Sigmoid colon (tissue), 7 donors: Measurements from ENCODE around the gene TXNDC16. TPM values are rescaled to one million over a fixed set of nuclear protein-coding genes. Genes with fewer than 3 reads are reported as not detected.

Experiments
- DNase-seq: peaks from one replicate; pipeline ENCODE4 v3.0.0-alpha.2; 2019
- H3K27ac ChIP-seq, 4 donors: fragments of 200-600 bp; sonication (generic); one replicate each; pipeline ENCODE4 v1.5.1; 2016 to 2019; ENCODE audit warnings: mild to moderate bottlenecking in 1 of 4
- H3K27me3 ChIP-seq, 3 donors: fragments of 200-600 bp; sonication (generic); one replicate each; pipeline ENCODE4 v1.5.1; 2019; ENCODE audit warnings: mild to moderate bottlenecking in 1 of 3
- H3K36me3 ChIP-seq, 4 donors: fragments of 200-600 bp; sonication (generic); one replicate each; pipeline ENCODE4 v1.5.1; 2016 to 2019
- H3K4me1 ChIP-seq, 4 donors: fragments of 200-600 bp; sonication (generic); one replicate each; pipeline ENCODE4 v1.5.1; 2017 to 2019
- H3K4me3 ChIP-seq, 4 donors: fragments of 200-600 bp; sonication (generic); one replicate each; pipeline ENCODE4 v1.5.1; 2017 to 2019; ENCODE audit warnings: mild to moderate bottlenecking in 2 of 4, moderate library complexity in 1 of 4
- H3K9me3 ChIP-seq, 4 donors: fragments of 200-600 bp in 3 of 4; sonication (generic) in 3 of 4; one replicate each; pipeline versions ENCODE4 v1.5.1 to v1.6.1; 2013 to 2019
- CTCF ChIP-seq, 4 experiments: fragments of 450-650 bp in 3 of 4; fragments of 200-600 bp in 1 of 4; IDR thresholded peaks; one replicate each; pipeline ENCODE4 v1.5.1; 2016 to 2019; ENCODE audit warnings: antibody characterized with exemption in 4 of 4, mild to moderate bottlenecking in 3 of 4, moderate library complexity in 2 of 4
- EP300 ChIP-seq, 4 donors: sonication (generic); formaldehyde crosslinking; IDR thresholded peaks; one replicate each; pipeline ENCODE4 v1.6.1; 2017; ENCODE audit warnings: antibody characterized with exemption in 4 of 4
- POLR2A ChIP-seq, 2 donors: fragments of 450-650 bp; IDR thresholded peaks; one replicate each; pipeline ENCODE4 v1.6.1; 2016; ENCODE audit warnings: antibody characterized with exemption in 2 of 2, mild to moderate bottlenecking in 2 of 2, moderate library complexity in 2 of 2
- POLR2AphosphoS5 ChIP-seq, 4 donors: sonication (generic); formaldehyde crosslinking; IDR thresholded peaks; one replicate each; pipeline ENCODE4 v1.6.1; 2017; ENCODE audit warnings: antibody characterized with exemption in 4 of 4
- WGBS, 2 donors: extraction: QIAGEN DNeasy Blood & Tissue Kit; methylation state at CpG; one replicate each; pipeline ENCODE4 v1.1.7; 2013; 5-methylcytosine and 5-hydroxymethylcytosine counted together
- intact Hi-C: fragments of 100-400 bp; cut with DNase I; formaldehyde crosslinking; loops from one replicate; pipeline ENCODE4 v1.15.1; 2023
- polyA plus RNA-seq, 3 donors: library from polyadenylated mRNA; stranded (reverse); fragments of 200-250 nt; gene quantifications; one replicate each; pipeline ENCODE4 v1.2.3, GENCODE V29; 2013
- total RNA-seq, 4 donors: library from RNA; depleted of rRNA; stranded (reverse); fragments of >200 nt; gene quantifications; one replicate each; pipeline ENCODE4 v1.1.0, GENCODE V29; 2016
- donor health status: healthy with polysubstance abuse.
- donor health status: Bipolar disorder and iron deficiency.
- donor health status: healthy.

Gene TXNDC16
- total and polyA plus RNA-seq, 7 donors, result 1.2 to 14.3 (median 10.5) TPM

GRCh38 chr14:52458721-52459085 lies 93.6 kb downstream of the TXNDC16 start:
- TF ChIP-seq EP300 (IDR thresholded peaks at IDR 0.05), result no peak
- no peak for TF ChIP-seq CTCF (IDR thresholded peaks at IDR 0.05)
- no peak for TF ChIP-seq POLR2AphosphoS5 (IDR thresholded peaks at IDR 0.05)
- no peak for TF ChIP-seq POLR2A (IDR thresholded peaks at IDR 0.05)
- Histone ChIP-seq H3K36me3 (peaks cover 0 to 22% (median 2%) of the 10 kb centered on the region in 4 donors), H3K9me3 (peaks cover 0 to 3% (median 0%) of the 10 kb centered on the region in 4 donors), H3K27ac (no peak overlapping the region), H3K4me1 (peaks cover 0 to 13% (median 7%) of the 10 kb centered on the region in 4 donors), H3K27me3 (no peaks in the 10 kb centered on the region), H3K4me3 (no peak overlapping the region)
- intact Hi-C loops, result no loop called here
- DNase-seq, result no peak
- WGBS, 2 donors, result 51 to 94% methylated on average over 1 of the region's 1 CpG

GRCh38 chr14:52457411-52457810 lies 94.9 kb downstream of the TXNDC16 start:
- peaks cover 0 to 13% (median 7%) of the 10 kb centered on the region in 4 donors for H3K4me1 ChIP-seq
- H3K4me3 ChIP-seq, result no peak overlapping the region
- H3K36me3 ChIP-seq, result peaks cover 0 to 19% (median 1%) of the 10 kb centered on the region in 4 donors
- H3K27me3 ChIP-seq, result no peaks in the 10 kb centered on the region
- intact Hi-C loops, result no loop called here
- TF ChIP-seq POLR2AphosphoS5 (IDR thresholded peaks at IDR 0.05) (no peak), CTCF (IDR thresholded peaks at IDR 0.05) (no peak), EP300 (IDR thresholded peaks at IDR 0.05) (no peak), POLR2A (IDR thresholded peaks at IDR 0.05) (no peak)
- H3K9me3 ChIP-seq, result peaks cover 0 to 3% (median 0%) of the 10 kb centered on the region in 4 donors
- no peak overlapping the region for H3K27ac ChIP-seq
- DNase-seq, result no peak

GRCh38 chr14:52455291-52456088 lies 96.8 kb downstream of the TXNDC16 start:
- Histone ChIP-seq H3K9me3 (no peaks in the 10 kb centered on the region), H3K4me3 (no peak overlapping the region), H3K27ac (no peak overlapping the region), H3K36me3 (peaks cover 0 to 9% (median 0%) of the 10 kb centered on the region in 4 donors), H3K4me1 (peaks cover 0 to 13% (median 7%) of the 10 kb centered on the region in 4 donors), H3K27me3 (no peaks in the 10 kb centered on the region)
- 91 to 92% methylated on average over 3 of the region's 3 CpGs for WGBS, 2 donors
- TF ChIP-seq POLR2AphosphoS5 (IDR thresholded peaks at IDR 0.05), result peak in 3 of 4 donors; percentile 28 to 48 (median 35)
- no peak for TF ChIP-seq POLR2A (IDR thresholded peaks at IDR 0.05)
- no peak for TF ChIP-seq EP300 (IDR thresholded peaks at IDR 0.05)
- intact Hi-C loops, result no loop called here
- no peak for DNase-seq

- H3K4me1 ChIP-seq, result no peaks in the 10 kb centered on the region
- intact Hi-C loops, result no loop called here
- H3K4me3 ChIP-seq, result no peak overlapping the region
- no peak overlapping the region for H3K27ac ChIP-seq
- TF ChIP-seq CTCF (IDR thresholded peaks at IDR 0.05) (no peak), POLR2A (IDR thresholded peaks at IDR 0.05) (no peak), POLR2AphosphoS5 (IDR thresholded peaks at IDR 0.05) (no peak), EP300 (IDR thresholded peaks at IDR 0.05) (no peak)
- H3K27me3 ChIP-seq, result no peaks in the 10 kb centered on the region
- peaks cover 0 to 6% (median 0%) of the 10 kb centered on the region in 4 donors for H3K36me3 ChIP-seq
- no peak for DNase-seq
- WGBS, 2 donors, result 94% methylated on average over 3 of the region's 3 CpGs
- H3K9me3 ChIP-seq, result no peaks in the 10 kb centered on the region
Observed at GRCh38 chr14:52447236-52447635, 105.1 kb downstream of the TXNDC16 start.

- Histone ChIP-seq H3K27ac (no peak overlapping the region), H3K9me3 (no peaks in the 10 kb centered on the region), H3K36me3 (peaks cover 0 to 6% (median 0%) of the 10 kb centered on the region in 4 donors), H3K4me1 (no peaks in the 10 kb centered on the region), H3K27me3 (no peaks in the 10 kb centered on the region), H3K4me3 (no peak overlapping the region)
- TF ChIP-seq POLR2A (IDR thresholded peaks at IDR 0.05) (no peak), CTCF (IDR thresholded peaks at IDR 0.05) (no peak), EP300 (IDR thresholded peaks at IDR 0.05) (no peak), POLR2AphosphoS5 (IDR thresholded peaks at IDR 0.05) (no peak)
- no peak for DNase-seq
- intact Hi-C loops, result no loop called here
Observed at GRCh38 chr14:52446355-52446754, 106.0 kb downstream of the TXNDC16 start.
